HCT116 (cell line): ENCODE data around the gene SIRT6. TPM values are rescaled to one million over a fixed set of nuclear protein-coding genes. Genes with fewer than 3 reads are reported as not detected.

Experiments
- ATAC-seq: fragments of 200-7000 bp; cut with Tn5 transposase; 2 replicates; pipeline ENCODE4 v1.9.1; 2020; ENCODE audit warnings: mild to moderate bottlenecking, moderate library complexity
- BruUV-seq: library from RNA; stranded (reverse); fragments of 400-500 nt; replicated peaks from 2 replicates; lab custom pipeline; 2021; lab: Mats Ljungman, UMichigan
- CTCF ChIA-PET: fragments of 300-600 bp; sonication (Branson Sonifier 250); formaldehyde crosslinking; loops from one replicate; lab custom pipeline; 2021; ENCODE audit warnings: antibody characterized with exemption; lab: Charles Lee
- POLR2A ChIA-PET: fragments of 300-600, 350-600 bp; sonication (Branson Sonifier 250); formaldehyde crosslinking; loops from one replicate; lab custom pipeline; 2021; ENCODE audit warnings: antibody characterized with exemption; lab: Charles Lee
- RAD21 ChIA-PET, 2 experiments: fragments of 300-600 bp; sonication (Branson Sonifier 250); formaldehyde crosslinking; loops; one replicate each; lab custom pipeline; 2023; ENCODE audit warnings: low total read pairs in 2 of 2; ENCODE audit not compliant: uncharacterized antibody in 2 of 2, unreplicated experiment in 2 of 2, low non-redundant PET in 1 of 2; lab: Charles Lee
- DNase-seq: peaks from one replicate; pipeline ENCODE4 v3.0.0-alpha.2; 2010; ENCODE audit warnings: low read depth, low spot score
- H2AFZ ChIP-seq: fragments of 200-600 bp; shearing (Covaris generic), sonication (generic); 2 replicates; pipeline ENCODE4 v1.6.1; 2017; ENCODE audit warnings: low read depth, mixed run types, mixed read lengths, antibody characterized with exemption, low read length; ENCODE audit not compliant: poor library complexity, severe bottlenecking
- H3K27ac ChIP-seq: 2 replicates; pipeline ENCODE4 v1.5.1; 2012; ENCODE audit warnings: low read depth, low read length
- H3K27me3 ChIP-seq: fragments of 200-600 bp; sonication (generic); 2 replicates; pipeline ENCODE4 v1.6.1; 2016; ENCODE audit warnings: mixed run types, low read length, mixed read lengths; ENCODE audit not compliant: insufficient read depth
- H3K36me3 ChIP-seq, 2 experiments: fragments of 200-500 bp in 1 of 2; fragments of 200-600 bp in 1 of 2; sonication (Bioruptor generic) in 1 of 2; sonication (generic) in 1 of 2; 2 replicates each; pipeline versions ENCODE4 v1.5.1 to v1.6.1; 2014 to 2016; ENCODE audit warnings: low read length in 2 of 2, inconsistent platforms in 1 of 2, mixed read lengths in 1 of 2, mixed run types in 1 of 2; ENCODE audit not compliant: insufficient read depth in 2 of 2, control insufficient read depth in 1 of 2
- H3K4me1 ChIP-seq, 2 experiments: fragments of 200-600 bp in 1 of 2; sonication (generic) in 1 of 2; 2 replicates each; pipeline versions ENCODE4 v1.5.1 to v1.6.1; 2012 to 2017; ENCODE audit warnings: low read length in 2 of 2, inconsistent platforms in 1 of 2, mild to moderate bottlenecking in 1 of 2, mixed read lengths in 1 of 2, mixed run types in 1 of 2, moderate library complexity in 1 of 2; ENCODE audit not compliant: insufficient read depth in 2 of 2, control insufficient read depth in 1 of 2
- H3K4me2 ChIP-seq: fragments of 200-600 bp; sonication (generic); 2 replicates; pipeline ENCODE4 v1.6.1; 2017; ENCODE audit warnings: mixed run types, low read length, mixed read lengths
- H3K4me3 ChIP-seq, 2 experiments: fragments of 200-600 bp in 1 of 2; sonication (generic) in 1 of 2; replicated peaks in 1 of 2; 2 replicates each; pipeline ENCODE4 v1.5.1; 2011 to 2016; ENCODE audit warnings: low read length in 2 of 2, control low read depth in 1 of 2, low read depth in 1 of 2, mild to moderate bottlenecking in 1 of 2, mixed read lengths in 1 of 2, mixed run types in 1 of 2
- H3K79me2 ChIP-seq: fragments of 200-600 bp; sonication (generic); 2 replicates; pipeline ENCODE4 v1.6.1; 2017; ENCODE audit warnings: mild to moderate bottlenecking, mixed run types, low read length, moderate library complexity, mixed read lengths; ENCODE audit not compliant: insufficient read depth
- H3K9ac ChIP-seq: fragments of 200-600 bp; sonication (generic); 2 replicates; pipeline ENCODE4 v1.6.1; 2016; ENCODE audit warnings: low read length, mixed read lengths
- H3K9me2 ChIP-seq: fragments of 200-600 bp; sonication (generic), shearing (Covaris generic); 2 replicates; pipeline ENCODE4 v1.6.1; 2017; ENCODE audit warnings: mixed run types, mild to moderate bottlenecking, moderate library complexity; ENCODE audit not compliant: insufficient read depth
- H3K9me3 ChIP-seq, 2 experiments: fragments of 200-500 bp in 1 of 2; fragments of 200-600 bp in 1 of 2; sonication (Bioruptor generic) in 1 of 2; sonication (generic) in 1 of 2; 2 replicates each; pipeline ENCODE4 v1.6.1; 2014 to 2017; ENCODE audit warnings: low read length in 2 of 2, mixed read lengths in 2 of 2, inconsistent platforms in 1 of 2, low read depth in 1 of 2, mild to moderate bottlenecking in 1 of 2, mixed run types in 1 of 2, moderate library complexity in 1 of 2; ENCODE audit not compliant: control insufficient read depth in 1 of 2, insufficient read depth in 1 of 2
- H4K20me1 ChIP-seq: fragments of 200-600 bp; sonication (generic), shearing (Covaris generic); 2 replicates; pipeline ENCODE4 v1.6.1; 2017; ENCODE audit warnings: mixed run types, mild to moderate bottlenecking, moderate library complexity; ENCODE audit not compliant: insufficient read depth
- CBX3 ChIP-seq: IDR thresholded peaks from 2 replicates; pipeline ENCODE4 v1.6.1; 2012; ENCODE audit warnings: low read depth
- CEBPB ChIP-seq: IDR thresholded peaks from 2 replicates; pipeline ENCODE4 v1.6.1; 2012; ENCODE audit warnings: low read depth
- EGR1 ChIP-seq: IDR thresholded peaks from 2 replicates; pipeline ENCODE4 v1.6.1; 2012; ENCODE audit warnings: low read depth
- ELF1 ChIP-seq: IDR thresholded peaks from 2 replicates; pipeline ENCODE4 v1.6.1; 2012; ENCODE audit warnings: low read depth, borderline replicate concordance
- EZH2 ChIP-seq: fragments of 200-600 bp; sonication (generic); IDR thresholded peaks from 2 replicates; pipeline ENCODE4 v1.6.1; 2017; ENCODE audit warnings: antibody characterized with exemption, mixed run types
- JUND ChIP-seq: IDR thresholded peaks from 2 replicates; pipeline ENCODE4 v1.6.1; 2012
- MAX ChIP-seq: IDR thresholded peaks from 2 replicates; pipeline ENCODE4 v1.6.1; 2012
- POLR2AphosphoS5 ChIP-seq: IDR thresholded peaks from 2 replicates; pipeline ENCODE4 v1.6.1; 2011; ENCODE audit warnings: mild to moderate bottlenecking, low read depth, low read length, moderate library complexity
- REST ChIP-seq: IDR thresholded peaks from 2 replicates; pipeline ENCODE4 v1.6.1; 2012; ENCODE audit warnings: low read depth
- SIN3A ChIP-seq: IDR thresholded peaks from 2 replicates; pipeline ENCODE4 v1.6.1; 2012; ENCODE audit warnings: low read depth
- SP1 ChIP-seq: IDR thresholded peaks from 2 replicates; pipeline ENCODE4 v1.6.1; 2012; ENCODE audit warnings: low read depth
- SRF ChIP-seq: IDR thresholded peaks from 2 replicates; pipeline ENCODE4 v1.6.1; 2012; ENCODE audit warnings: low read depth
- YY1 ChIP-seq: IDR thresholded peaks from 2 replicates; pipeline ENCODE4 v1.6.1; 2011; ENCODE audit warnings: low read length, low read depth, moderate library complexity, mild to moderate bottlenecking; ENCODE audit not compliant: insufficient replicate concordance; ENCODE audit errors: extremely low read depth
- ZBTB33 ChIP-seq: IDR thresholded peaks from 2 replicates; pipeline ENCODE4 v1.6.1; 2011; ENCODE audit warnings: mild to moderate bottlenecking, low read length, moderate library complexity; ENCODE audit not compliant: insufficient replicate concordance; ENCODE audit errors: extremely low read depth
- ZFX ChIP-seq: fragments of 450-650 bp; IDR thresholded peaks from 2 replicates; pipeline ENCODE4 v1.6.1; 2017
- ZNF274 ChIP-seq: fragments of 200-500 bp; sonication (Bioruptor generic); IDR thresholded peaks from 2 replicates; pipeline ENCODE4 v1.6.1; 2014; ENCODE audit warnings: mild to moderate bottlenecking, low read depth, low read length, inconsistent platforms
- intact Hi-C: fragments of 100-400 bp; cut with micrococcal nuclease; formaldehyde crosslinking; loops from 2 replicates; pipeline ENCODE4 v1.10.0; 2022
- total RNA-seq: library from RNA; stranded (reverse); gene quantifications from one replicate; pipeline ENCODE4 v1.2.1, GENCODE V29; 2021; ENCODE audit not compliant: unreplicated experiment

Gene SIRT6
- total RNA-seq, 1 experiment from 2014 or later = 36.3 TPM

- H3K4me2 ChIP-seq = no peak overlapping the region
- peaks cover 19 to 32% of the 10 kb centered on the region in 2 experiments for H3K4me1 ChIP-seq
- no peak overlapping the region for H3K4me3 ChIP-seq
- H2AFZ ChIP-seq = no peak overlapping the region
- no peaks in the 10 kb centered on the region for H3K27me3 ChIP-seq
- no TSS peak for BruUV-seq
- TF ChIP-seq SRF (no peak), SIN3A (no peak), REST (no peak), JUND (no peak), ELF1 (no peak), POLR2AphosphoS5 (no peak), ZNF274 (no peak), EGR1 (no peak), ZFX (no peak), ZBTB33 (no peak), CEBPB (no peak), CBX3 (no peak), MAX (no peak), YY1 (no peak), EZH2 (no peak), SP1 (no peak)
- TF ChIP-seq, all 23 proteins: peak for 0
- Histone ChIP-seq H3K79me2 (no peaks in the 10 kb centered on the region), H4K20me1 (no peaks in the 10 kb centered on the region), H3K27ac (no peak overlapping the region), H3K9me2 (no peaks in the 10 kb centered on the region), H3K9me3 (no peaks in the 10 kb centered on the region), H3K36me3 (no peaks in the 10 kb centered on the region), H3K9ac (no peak overlapping the region)
- CTCF ChIA-PET = no interaction called here
- RAD21 ChIA-PET = no interaction called here
- ATAC-seq (no peak), DNase-seq (no peak)
- POLR2A ChIA-PET = no interaction called here
- intact Hi-C loops = no loop called here
These were observed 27.9 kb upstream of the SIRT6 start for GRCh38 chr19:4210166-4210731.
